ENCODE results near the gene SYNE3. TPM values are rescaled to one million over a fixed set of nuclear protein-coding genes. Genes with fewer than 3 reads are reported as not detected.

The SYNE3 gene
- total RNA-seq, 1 donor from 2014 or later = 2.5 TPM

- H3K27ac ChIP-seq (ENCODE audit: low read depth, low read length) = no peak overlapping the region
- Mint-ChIP-seq H3K27ac (ENCODE audit: unreplicated experiment) (no peak overlapping the region), H3K4me1 (ENCODE audit: low read depth, unreplicated experiment) (no peaks in the 10 kb centered on the region), H3K9me3 (ENCODE audit: unreplicated experiment) (no peaks in the 10 kb centered on the region), H3K4me3 (ENCODE audit: unreplicated experiment) (no peak overlapping the region), H3K36me3 (ENCODE audit: low read depth, unreplicated experiment) (no peaks in the 10 kb centered on the region), H3K27me3 (ENCODE audit: low read depth, unreplicated experiment) (peaks cover 19% of the 10 kb centered on the region)
- H3K36me3 ChIP-seq (ENCODE audit: insufficient read depth, low read length) = no peaks in the 10 kb centered on the region
- TF ChIP-seq CTCF (IDR thresholded peaks at IDR 0.05; ENCODE audit: insufficient read depth, low read depth, low read length) = no peak
- no peak for TF ChIP-seq EZH2 (IDR thresholded peaks at IDR 0.05; ENCODE audit: insufficient read depth, low read length)
- no peak overlapping the region for H3K4me2 ChIP-seq (ENCODE audit: low read length)
- H3K9ac ChIP-seq (ENCODE audit: low read length) = no peak overlapping the region
- no peaks in the 10 kb centered on the region for H3K4me1 ChIP-seq (ENCODE audit: insufficient read depth, low read length)
- FAIRE-seq (no peak), DNase-seq (ENCODE audit: low read depth) (peak; percentile 4)
- H2AFZ ChIP-seq (ENCODE audit: low read depth, low read length) = no peak overlapping the region
- no peaks in the 10 kb centered on the region for H3K27me3 ChIP-seq (ENCODE audit: insufficient read depth, low read length)
- H3K79me2 ChIP-seq (ENCODE audit: insufficient read depth, low read length) = no peaks in the 10 kb centered on the region
- no peak overlapping the region for H3K4me3 ChIP-seq (ENCODE audit: insufficient read depth, low read depth, low read length)
- no peaks in the 10 kb centered on the region for H4K20me1 ChIP-seq (ENCODE audit: insufficient read depth, low read length)
- no peaks in the 10 kb centered on the region for H3K9me3 ChIP-seq (ENCODE audit: insufficient read depth, low read depth, low read length)
Observed at GRCh38 chr14:95562892-95563685, 46.6 kb upstream of the SYNE3 start.

GRCh38 chr14:95561001-95561412, 44.6 kb upstream of the SYNE3 start:
- H3K27ac Mint-ChIP-seq (ENCODE audit: unreplicated experiment) = no peak overlapping the region
- Histone ChIP-seq H3K4me3 (ENCODE audit: insufficient read depth, low read depth, low read length) (no peak overlapping the region), H4K20me1 (ENCODE audit: insufficient read depth, low read length) (no peaks in the 10 kb centered on the region), H3K9ac (ENCODE audit: low read length) (no peak overlapping the region), H3K27me3 (ENCODE audit: insufficient read depth, low read length) (no peaks in the 10 kb centered on the region), H3K4me2 (ENCODE audit: low read length) (no peak overlapping the region), H3K27ac (ENCODE audit: low read depth, low read length) (no peak overlapping the region), H3K36me3 (ENCODE audit: insufficient read depth, low read length) (no peaks in the 10 kb centered on the region), H2AFZ (ENCODE audit: low read depth, low read length) (no peak overlapping the region), H3K9me3 (ENCODE audit: insufficient read depth, low read depth, low read length) (no peaks in the 10 kb centered on the region), H3K79me2 (ENCODE audit: insufficient read depth, low read length) (no peaks in the 10 kb centered on the region), H3K4me1 (ENCODE audit: insufficient read depth, low read length) (no peaks in the 10 kb centered on the region)
- H3K9me3 Mint-ChIP-seq (ENCODE audit: unreplicated experiment) = no peaks in the 10 kb centered on the region
- H3K27me3 Mint-ChIP-seq (ENCODE audit: low read depth, unreplicated experiment) = peaks cover 19% of the 10 kb centered on the region
- FAIRE-seq (peak; percentile 5), DNase-seq (ENCODE audit: low read depth) (peak; percentile 59)
- no peaks in the 10 kb centered on the region for H3K4me1 Mint-ChIP-seq (ENCODE audit: low read depth, unreplicated experiment)
- TF ChIP-seq EZH2 (IDR thresholded peaks at IDR 0.05; ENCODE audit: insufficient read depth, low read length) (no peak), CTCF (IDR thresholded peaks at IDR 0.05; ENCODE audit: insufficient read depth, low read depth, low read length) (peak; percentile 98)
- H3K4me3 Mint-ChIP-seq (ENCODE audit: unreplicated experiment) = no peak overlapping the region
- no peaks in the 10 kb centered on the region for H3K36me3 Mint-ChIP-seq (ENCODE audit: low read depth, unreplicated experiment)

- H3K4me2 ChIP-seq (ENCODE audit: low read length) = no peak overlapping the region
- no peaks in the 10 kb centered on the region for H3K4me1 ChIP-seq (ENCODE audit: insufficient read depth, low read length)
- FAIRE-seq = no peak
- no peak overlapping the region for H3K4me3 ChIP-seq (ENCODE audit: insufficient read depth, low read depth, low read length)
- no peaks in the 10 kb centered on the region for H3K27me3 ChIP-seq (ENCODE audit: insufficient read depth, low read length)
- no peaks in the 10 kb centered on the region for H3K79me2 ChIP-seq (ENCODE audit: insufficient read depth, low read length)
- H3K27ac Mint-ChIP-seq (ENCODE audit: unreplicated experiment) = no peak overlapping the region
- H3K36me3 Mint-ChIP-seq (ENCODE audit: low read depth, unreplicated experiment) = no peaks in the 10 kb centered on the region
- no peaks in the 10 kb centered on the region for H3K36me3 ChIP-seq (ENCODE audit: insufficient read depth, low read length)
- no peaks in the 10 kb centered on the region for H3K4me1 Mint-ChIP-seq (ENCODE audit: low read depth, unreplicated experiment)
- H2AFZ ChIP-seq (ENCODE audit: low read depth, low read length) = no peak overlapping the region
- no peak overlapping the region for H3K9ac ChIP-seq (ENCODE audit: low read length)
- no peaks in the 10 kb centered on the region for H4K20me1 ChIP-seq (ENCODE audit: insufficient read depth, low read length)
- H3K27me3 Mint-ChIP-seq (ENCODE audit: low read depth, unreplicated experiment) = peaks cover 19% of the 10 kb centered on the region
- H3K9me3 ChIP-seq (ENCODE audit: insufficient read depth, low read depth, low read length) = no peaks in the 10 kb centered on the region
- DNase-seq (ENCODE audit: low read depth) = no peak
- H3K4me3 Mint-ChIP-seq (ENCODE audit: unreplicated experiment) = no peak overlapping the region
- no peaks in the 10 kb centered on the region for H3K9me3 Mint-ChIP-seq (ENCODE audit: unreplicated experiment)
- no peak for TF ChIP-seq CTCF (IDR thresholded peaks at IDR 0.05; ENCODE audit: insufficient read depth, low read depth, low read length)
- TF ChIP-seq EZH2 (IDR thresholded peaks at IDR 0.05; ENCODE audit: insufficient read depth, low read length) = no peak
- H3K27ac ChIP-seq (ENCODE audit: low read depth, low read length) = no peak overlapping the region
Observed at GRCh38 chr14:95559203-95559602, 42.8 kb upstream of the SYNE3 start.

Measured in astrocyte (in vitro differentiated cells and primary cell).